Right atrium auricular region (tissue), 2 donors: Measurements from ENCODE around the gene CDC6. TPM values are rescaled to one million over a fixed set of nuclear protein-coding genes. Genes with fewer than 3 reads are reported as not detected.

Experiments
- DNase-seq: peaks from one replicate; pipeline ENCODE4 v3.0.0-alpha.2; 2019; ENCODE audit warnings: low spot score
- H3K27ac ChIP-seq, 2 donors: fragments of 200-600 bp; sonication (generic); 1 replicate in 1 of 2; 2 replicates in 1 of 2; pipeline ENCODE4 v1.5.1; 2016 to 2019
- H3K27me3 ChIP-seq, 2 donors: fragments of 200-600 bp; sonication (generic); one replicate each; pipeline versions ENCODE4 v1.5.1 to v1.6.0; 2017 to 2019
- H3K36me3 ChIP-seq: fragments of 200-600 bp; sonication (generic); one replicate; pipeline ENCODE4 v1.5.1; 2016
- H3K4me1 ChIP-seq, 2 donors: fragments of 200-600 bp; sonication (generic); one replicate each; pipeline versions ENCODE4 v1.5.1 to v1.6.0; 2017 to 2019
- H3K4me3 ChIP-seq, 2 donors: fragments of 200-600 bp; sonication (generic); 1 replicate in 1 of 2; 2 replicates in 1 of 2; pipeline ENCODE4 v1.5.1; 2017 to 2019; ENCODE audit warnings: mild to moderate bottlenecking in 1 of 2, moderate library complexity in 1 of 2
- H3K9me3 ChIP-seq, 2 donors: fragments of 200-600 bp; sonication (generic); one replicate each; pipeline ENCODE4 v1.5.1; 2019
- CTCF ChIP-seq, 2 donors: fragments of 200-600 bp; sonication (generic); IDR thresholded peaks; one replicate each; pipeline ENCODE4 v1.5.1; 2019; ENCODE audit warnings: antibody characterized with exemption in 2 of 2
- total RNA-seq, 2 donors: library from RNA; depleted of rRNA; stranded (reverse); fragments of >200 nt; gene quantifications; one replicate each; pipeline ENCODE4 v1.1.0, GENCODE V29; 2016

Gene CDC6
- total RNA-seq, 2 donors from 2014 or later: 0.44 to 1.0 TPM

GRCh38 chr17:40341808-40342503 lies 54.3 kb downstream of the CDC6 start:
- Histone ChIP-seq H3K4me3 (peak overlapping the region; percentile 83 to 85), H3K4me1 (peaks cover 0 to 87% of the 10 kb centered on the region in 2 donors), H3K27ac (peak overlapping the region; percentile 95 to 98), H3K27me3 (no peaks in the 10 kb centered on the region), H3K36me3 (no peaks in the 10 kb centered on the region), H3K9me3 (no peaks in the 10 kb centered on the region)
- TF ChIP-seq CTCF (IDR thresholded peaks at IDR 0.05): no peak
- DNase-seq: peak; percentile 88

- Histone ChIP-seq H3K9me3 (no peaks in the 10 kb centered on the region), H3K4me1 (peaks cover 0 to 87% of the 10 kb centered on the region in 2 donors), H3K27ac (peak overlapping the region; percentile 95 to 98), H3K27me3 (no peaks in the 10 kb centered on the region), H3K36me3 (no peaks in the 10 kb centered on the region), H3K4me3 (peak overlapping the region; percentile 83 to 85)
- no peak for DNase-seq
- no peak for TF ChIP-seq CTCF (IDR thresholded peaks at IDR 0.05)
Observed at GRCh38 chr17:40342504-40343218, 55.0 kb downstream of the CDC6 start.

GRCh38 chr17:40343219-40344119 lies 55.8 kb downstream of the CDC6 start:
- H3K9me3 ChIP-seq: no peaks in the 10 kb centered on the region
- H3K4me1 ChIP-seq: peaks cover 0 to 87% of the 10 kb centered on the region in 2 donors
- no peak for TF ChIP-seq CTCF (IDR thresholded peaks at IDR 0.05)
- no peak for DNase-seq
- peak overlapping the region; percentile 95 to 98 for H3K27ac ChIP-seq
- no peaks in the 10 kb centered on the region for H3K27me3 ChIP-seq
- peak overlapping the region; percentile 83 to 85 for H3K4me3 ChIP-seq
- H3K36me3 ChIP-seq: no peaks in the 10 kb centered on the region

- TF ChIP-seq CTCF (IDR thresholded peaks at IDR 0.05): no peak
- Histone ChIP-seq H3K27ac (peak overlapping the region; percentile 95 to 98), H3K9me3 (no peaks in the 10 kb centered on the region), H3K4me3 (peak overlapping the region; percentile 83 to 85), H3K4me1 (peaks cover 0 to 87% of the 10 kb centered on the region in 2 donors), H3K27me3 (no peaks in the 10 kb centered on the region), H3K36me3 (peaks cover 10% of the 10 kb centered on the region)
- DNase-seq: no peak
Observed at GRCh38 chr17:40344421-40345160, 56.9 kb downstream of the CDC6 start.
